ENCODE results near the gene FAM20C. TPM values are rescaled to one million over a fixed set of nuclear protein-coding genes. Genes with fewer than 3 reads are reported as not detected.

Gene FAM20C
- total and polyA plus RNA-seq, 2 donors (not counting 3 experiments of a cell fraction or from before 2014, with no cell fraction given) = 14.2 to 34.5 TPM

DNA sequence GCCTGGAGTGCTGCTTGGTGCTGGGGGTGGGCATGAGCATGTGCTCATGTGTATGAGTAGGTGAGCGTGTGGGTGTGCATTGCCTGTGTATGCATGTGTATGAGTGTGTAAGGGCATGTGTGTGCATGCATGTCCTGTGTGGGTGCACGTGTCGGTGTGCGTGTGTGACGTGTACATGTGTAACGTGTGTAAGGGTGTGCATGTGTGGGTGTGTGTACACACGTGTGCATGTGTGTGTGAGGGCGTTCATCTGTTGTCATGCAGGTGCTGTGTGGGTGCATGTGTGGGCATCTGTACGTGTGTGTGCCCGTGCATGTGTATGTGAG, 30.3 kb downstream of the FAM20C start:
- H3K4me1 ChIP-seq (ENCODE audit: control insufficient read depth, extremely low read depth, insufficient read depth, low read length) = no peaks in the 10 kb centered on the region
- no peak overlapping the region for H3K27ac ChIP-seq (ENCODE audit: insufficient read depth, low read depth, low read length)
- no peak for DNase-seq (ENCODE audit: low read depth, low spot score)
- H3K9me1 ChIP-seq (replicated peaks; ENCODE audit: control insufficient read depth, extremely low read depth, insufficient read depth, low read length) = no peaks in the 10 kb centered on the region
- H2AFZ ChIP-seq (ENCODE audit: low read depth, low read length) = no peak overlapping the region
- intact Hi-C loops (cut with micrococcal nuclease) = no loop called here
- no peak overlapping the region for H3K4me3 ChIP-seq (replicated peaks in 1 of 3; ENCODE audit: insufficient read depth in 1 of 3, low read depth in 1 of 3, low read length in 3 of 3)
- no peaks in the 10 kb centered on the region for H3K36me3 ChIP-seq (ENCODE audit: control insufficient read depth in 2 of 2, extremely low read depth in 1 of 2, insufficient read depth in 2 of 2, low read length in 2 of 2)
- FAIRE-seq = no peak
- POLR2A ChIA-PET = no interaction called here
- CTCF ChIA-PET = no interaction called here
- no peaks in the 10 kb centered on the region for H3K27me3 ChIP-seq (ENCODE audit: control insufficient read depth in 2 of 2, insufficient read depth in 2 of 2, low read length in 2 of 2)
- no peak overlapping the region for H3K4me2 ChIP-seq (ENCODE audit: insufficient read depth, low read length)
- no peak for TF ChIP-seq JUN (IDR thresholded peaks at IDR 0.05; ENCODE audit: borderline replicate concordance, insufficient read depth, insufficient read length, low read depth)
- TF ChIP-seq, protein P1, sequence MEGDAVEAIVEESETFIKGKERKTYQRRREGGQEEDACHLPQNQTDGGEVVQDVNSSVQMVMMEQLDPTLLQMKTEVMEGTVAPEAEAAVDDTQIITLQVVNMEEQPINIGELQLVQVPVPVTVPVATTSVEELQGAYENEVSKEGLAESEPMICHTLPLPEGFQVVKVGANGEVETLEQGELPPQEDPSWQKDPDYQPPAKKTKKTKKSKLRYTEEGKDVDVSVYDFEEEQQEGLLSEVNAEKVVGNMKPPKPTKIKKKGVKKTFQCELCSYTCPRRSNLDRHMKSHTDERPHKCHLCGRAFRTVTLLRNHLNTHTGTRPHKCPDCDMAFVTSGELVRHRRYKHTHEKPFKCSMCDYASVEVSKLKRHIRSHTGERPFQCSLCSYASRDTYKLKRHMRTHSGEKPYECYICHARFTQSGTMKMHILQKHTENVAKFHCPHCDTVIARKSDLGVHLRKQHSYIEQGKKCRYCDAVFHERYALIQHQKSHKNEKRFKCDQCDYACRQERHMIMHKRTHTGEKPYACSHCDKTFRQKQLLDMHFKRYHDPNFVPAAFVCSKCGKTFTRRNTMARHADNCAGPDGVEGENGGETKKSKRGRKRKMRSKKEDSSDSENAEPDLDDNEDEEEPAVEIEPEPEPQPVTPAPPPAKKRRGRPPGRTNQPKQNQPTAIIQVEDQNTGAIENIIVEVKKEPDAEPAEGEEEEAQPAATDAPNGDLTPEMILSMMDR (IDR thresholded peaks at IDR 0.05; ENCODE audit: extremely low read depth in 1 of 2, insufficient read depth in 1 of 2, low read depth in 1 of 2, low read length in 2 of 2) = no peak
- TF ChIP-seq POLR2AphosphoS5 (IDR thresholded peaks at IDR 0.05; ENCODE audit: insufficient read depth, low read depth, low read length) = no peak
- TF ChIP-seq, protein P2, sequence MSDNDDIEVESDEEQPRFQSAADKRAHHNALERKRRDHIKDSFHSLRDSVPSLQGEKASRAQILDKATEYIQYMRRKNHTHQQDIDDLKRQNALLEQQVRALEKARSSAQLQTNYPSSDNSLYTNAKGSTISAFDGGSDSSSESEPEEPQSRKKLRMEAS (IDR thresholded peaks at IDR 0.05; ENCODE audit: insufficient read depth, insufficient read length) = no peak
- H3K9me3 ChIP-seq (replicated peaks; ENCODE audit: control insufficient read depth, insufficient read depth, low read length) = no peaks in the 10 kb centered on the region
- no peaks in the 10 kb centered on the region for H3K79me2 ChIP-seq (ENCODE audit: control insufficient read depth, insufficient read depth, low read length)
- no TSS peak for BruUV-seq (replicated peaks)
- no peak overlapping the region for H3K9ac ChIP-seq (replicated peaks; ENCODE audit: extremely low read depth, insufficient read depth, low read length)
- no peaks in the 10 kb centered on the region for H4K20me1 ChIP-seq (replicated peaks; ENCODE audit: control insufficient read depth, extremely low read depth, insufficient read depth, low read length)
- dilution Hi-C loops (cut with MboI; ENCODE audit: extremely low pct_ligation_motif_present, low sequenced_read_pairs) = no loop called here

- H3K9me1 ChIP-seq (replicated peaks; ENCODE audit: control insufficient read depth, extremely low read depth, insufficient read depth, low read length) = no peaks in the 10 kb centered on the region
- dilution Hi-C loops (cut with MboI; ENCODE audit: extremely low pct_ligation_motif_present, low sequenced_read_pairs) = no loop called here
- H3K36me3 ChIP-seq (ENCODE audit: control insufficient read depth in 2 of 2, extremely low read depth in 1 of 2, insufficient read depth in 2 of 2, low read length in 2 of 2) = no peaks in the 10 kb centered on the region
- BruUV-seq (replicated peaks) = no TSS peak
- no peaks in the 10 kb centered on the region for H3K4me1 ChIP-seq (ENCODE audit: control insufficient read depth, extremely low read depth, insufficient read depth, low read length)
- no peak overlapping the region for H3K27ac ChIP-seq (ENCODE audit: insufficient read depth, low read depth, low read length)
- H3K9ac ChIP-seq (replicated peaks; ENCODE audit: extremely low read depth, insufficient read depth, low read length) = no peak overlapping the region
- intact Hi-C loops (cut with micrococcal nuclease) = no loop called here
- H2AFZ ChIP-seq (ENCODE audit: low read depth, low read length) = no peak overlapping the region
- POLR2A ChIA-PET = no interaction called here
- no peaks in the 10 kb centered on the region for H3K79me2 ChIP-seq (ENCODE audit: control insufficient read depth, insufficient read depth, low read length)
- H4K20me1 ChIP-seq (replicated peaks; ENCODE audit: control insufficient read depth, extremely low read depth, insufficient read depth, low read length) = no peaks in the 10 kb centered on the region
- H3K9me3 ChIP-seq (replicated peaks; ENCODE audit: control insufficient read depth, insufficient read depth, low read length) = no peaks in the 10 kb centered on the region
- CTCF ChIA-PET = no interaction called here
- FAIRE-seq = no peak
- no peak for DNase-seq (ENCODE audit: low read depth, low spot score)
- H3K4me3 ChIP-seq (replicated peaks in 1 of 3; ENCODE audit: insufficient read depth in 1 of 3, low read depth in 1 of 3, low read length in 3 of 3) = no peak overlapping the region
- H3K4me2 ChIP-seq (ENCODE audit: insufficient read depth, low read length) = no peak overlapping the region
- H3K27me3 ChIP-seq (ENCODE audit: control insufficient read depth in 2 of 2, insufficient read depth in 2 of 2, low read length in 2 of 2) = no peaks in the 10 kb centered on the region
- TF ChIP-seq POLR2AphosphoS5 (IDR thresholded peaks at IDR 0.05; ENCODE audit: insufficient read depth, low read depth, low read length) (no peak), EZH2 (IDR thresholded peaks at IDR 0.05; ENCODE audit: borderline replicate concordance, low read depth, low read length, severe bottlenecking) (no peak), POLR2A (IDR thresholded peaks at IDR 0.05; ENCODE audit: low read depth, low read length) (no peak), FOS (IDR thresholded peaks at IDR 0.05; ENCODE audit: borderline replicate concordance, insufficient read depth, low read length) (no peak), JUN (IDR thresholded peaks at IDR 0.05; ENCODE audit: borderline replicate concordance, insufficient read depth, insufficient read length, low read depth) (no peak), GATA2 (IDR thresholded peaks at IDR 0.05; ENCODE audit: insufficient read depth, insufficient read length, low read depth, low read length) (no peak), MYC (IDR thresholded peaks at IDR 0.05; ENCODE audit: low read depth, low read length) (no peak)
- TF ChIP-seq, protein P2 (IDR thresholded peaks at IDR 0.05; ENCODE audit: insufficient read depth, insufficient read length) = no peak
- TF ChIP-seq, protein P1 (IDR thresholded peaks at IDR 0.05; ENCODE audit: extremely low read depth in 1 of 2, insufficient read depth in 1 of 2, low read depth in 1 of 2, low read length in 2 of 2) = no peak
Measured at GRCh38 chr7:223118-223800, 30.9 kb downstream of the FAM20C start.
